HG02763 (cell line): Measurements from ENCODE around the gene R3HDM2.

Experiments used
- ATAC-seq: cut with Tn5 transposase; IDR thresholded peaks from one replicate; pipeline ENCODE4 v1.9.1; 2021; ENCODE audit warnings: mild to moderate bottlenecking, moderate library complexity; ENCODE audit not compliant: unreplicated experiment

The R3HDM2 gene

GRCh38 chr12:57233357-57234232 lies 197.2 kb downstream of the R3HDM2 start:
- no peak for ATAC-seq

- no peak for ATAC-seq
These were observed 198.6 kb downstream of the R3HDM2 start for GRCh38 chr12:57232156-57232756.

GRCh38 chr12:57231276-57232021 lies 199.4 kb downstream of the R3HDM2 start:
- no peak for ATAC-seq

GRCh38 chr12:57230381-57231155 lies 200.3 kb downstream of the R3HDM2 start:
- ATAC-seq: no peak

GRCh38 chr12:57229634-57230380 lies 201.0 kb downstream of the R3HDM2 start, which contains the start of gene SHMT2:
Gene SHMT2, plus strand, starts transcription at chr12:57229711. Its CDS starts 68 bp downstream, at chr12:57229779.
- peak; percentile 63 for ATAC-seq

- ATAC-seq: peak; percentile 7
These were observed 201.7 kb downstream of the R3HDM2 start for GRCh38 chr12:57229046-57229633.

- no peak for ATAC-seq
These were observed 203.3 kb downstream of the R3HDM2 start for GRCh38 chr12:57227315-57228115.

GRCh38 chr12:57226588-57227314 lies 204.1 kb downstream of the R3HDM2 start:
- no peak for ATAC-seq

GRCh38 chr12:57225680-57226210 lies 205.1 kb downstream of the R3HDM2 start:
- no peak for ATAC-seq

- no peak for ATAC-seq
These were observed 205.7 kb downstream of the R3HDM2 start for GRCh38 chr12:57224973-57225679.

GRCh38 chr12:57224278-57224972 lies 206.4 kb downstream of the R3HDM2 start:
- no peak for ATAC-seq

GRCh38 chr12:57223191-57224165 lies 207.4 kb downstream of the R3HDM2 start:
- ATAC-seq: no peak

- ATAC-seq: no peak
These were observed 208.3 kb downstream of the R3HDM2 start for GRCh38 chr12:57222286-57223190.

- ATAC-seq: no peak
These were observed 209.5 kb downstream of the R3HDM2 start for GRCh38 chr12:57221169-57221917.
